Hematopoietic multipotent progenitor cell (in vitro differentiated cells): ENCODE measurements around the gene AMOTL2. TPM values are rescaled to one million over a fixed set of nuclear protein-coding genes. Genes with fewer than 3 reads are reported as not detected.

Source experiments
- DNase-seq, 3 donors: peaks; one replicate each; pipeline ENCODE4 v3.0.0-alpha.2; 2011 to 2015; ENCODE audit warnings: low read depth in 2 of 3, low spot score in 2 of 3
- total RNA-seq: library from RNA; depleted of rRNA; stranded (reverse); fragments of >200 nt; gene quantifications from one replicate; pipeline ENCODE4 v1.2.3, GENCODE V29; 2012

AMOTL2 gene
- total RNA-seq, 1 donor = 1.6 TPM

DNA sequence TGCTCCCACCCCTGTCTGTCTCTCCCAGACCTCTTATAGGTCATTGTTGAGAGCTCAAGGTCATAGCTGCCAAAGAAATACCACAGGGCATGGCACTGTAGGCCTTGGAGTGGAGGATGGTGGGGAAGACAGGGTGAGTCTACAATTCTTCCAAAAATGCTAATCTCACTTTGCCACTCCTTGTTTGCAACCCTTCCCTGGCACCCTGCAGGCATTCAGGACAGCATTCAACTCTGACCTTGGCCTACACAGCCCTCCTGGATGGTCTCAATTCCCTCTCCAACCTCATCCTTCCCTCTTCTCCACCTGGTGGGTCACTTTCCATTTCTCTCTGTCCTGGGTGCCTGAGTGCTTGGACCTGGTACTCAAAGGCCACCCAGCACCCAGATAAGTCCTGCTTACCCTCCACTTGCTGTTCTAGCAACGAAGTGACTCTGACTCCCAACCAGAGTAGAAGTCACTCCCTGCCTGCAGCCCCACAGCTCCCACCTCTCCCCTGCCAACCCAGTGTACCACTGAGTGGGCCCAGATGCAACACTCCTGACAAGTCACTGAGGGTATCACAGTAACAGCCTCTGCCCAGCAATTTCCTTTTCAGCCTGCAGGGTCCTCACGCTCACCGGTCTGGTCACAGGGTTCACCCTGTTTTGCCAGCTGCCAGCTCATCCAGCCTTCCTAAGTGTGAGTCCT, 36.6 kb downstream of the AMOTL2 start:
- no peak for DNase-seq

- DNase-seq = no peak
Measured at GRCh38 chr3:134337071-134337482, 37.2 kb downstream of the AMOTL2 start.

DNA sequence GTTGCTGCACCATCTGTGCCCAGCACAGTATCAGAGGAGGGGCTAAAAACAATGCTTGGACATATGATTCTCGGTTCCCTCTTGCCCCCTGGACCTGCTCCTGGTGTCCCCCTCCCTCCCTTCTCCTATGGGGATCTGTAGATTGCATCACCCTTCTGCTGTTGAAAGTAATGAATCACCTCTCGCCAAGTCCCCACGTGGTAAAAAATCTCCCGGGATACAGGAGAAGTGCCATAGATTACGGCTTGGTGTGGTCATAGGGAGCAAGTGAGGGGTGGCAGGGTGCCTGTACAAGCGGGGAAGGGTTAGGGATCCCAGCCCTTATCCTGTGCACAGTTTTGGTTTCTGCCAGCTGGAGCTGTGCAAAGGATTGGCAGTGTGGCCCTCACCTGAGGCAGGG, 37.7 kb downstream of the AMOTL2 start:
- no peak for DNase-seq

DNA sequence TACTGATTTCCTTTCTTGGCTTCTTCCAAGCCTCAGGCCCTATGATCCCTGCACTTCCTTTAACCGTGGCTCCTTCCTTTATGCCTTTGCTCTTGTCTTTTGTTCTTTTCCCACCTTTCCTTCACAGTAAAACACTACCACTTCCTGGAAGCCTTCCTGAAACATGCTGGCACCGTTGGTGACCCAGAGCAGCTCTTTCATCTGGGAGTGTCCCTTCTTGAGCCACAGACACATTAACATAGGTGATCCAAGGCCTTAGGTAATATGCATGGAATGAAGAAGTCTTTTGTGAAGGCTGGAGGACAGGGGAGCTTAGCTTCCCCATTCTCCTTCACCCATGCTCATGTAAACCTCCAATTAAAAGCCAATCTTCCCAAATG, 39.4 kb downstream of the AMOTL2 start:
- no peak for DNase-seq

DNA sequence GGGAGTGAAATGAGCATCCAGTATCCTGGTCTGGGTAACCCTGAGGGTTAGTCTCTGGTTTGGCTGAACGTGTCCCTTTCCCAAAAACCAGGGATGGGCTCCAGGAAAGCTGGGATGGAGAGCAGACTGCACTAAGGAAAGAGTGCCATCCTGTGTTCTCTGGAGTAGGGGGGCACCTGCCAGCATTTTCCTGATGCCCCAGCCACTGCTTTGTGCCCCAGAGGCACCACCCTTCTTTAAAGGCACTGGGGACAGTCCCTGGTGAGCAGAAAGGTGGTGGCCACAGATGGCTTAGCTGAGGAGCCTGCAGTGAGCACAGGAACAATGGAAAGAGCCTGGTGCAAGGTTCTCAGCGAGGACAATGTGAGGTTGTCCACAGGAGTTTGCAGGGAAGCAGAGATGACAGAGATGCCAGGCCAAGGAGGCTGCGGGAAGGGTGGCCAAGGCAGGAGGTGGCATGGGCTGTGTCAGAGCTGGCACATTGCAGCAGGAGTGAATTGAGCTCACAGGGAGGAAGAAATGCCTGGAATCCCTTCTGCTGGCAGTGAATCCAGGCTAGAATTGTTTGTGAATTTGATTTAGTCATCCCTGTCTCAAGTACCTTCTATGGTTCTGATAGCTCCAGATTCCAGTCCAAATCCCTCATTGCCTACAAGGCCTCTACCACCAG, 39.9 kb downstream of the AMOTL2 start:
- no peak for DNase-seq

GRCh38 chr3:134333522-134334181, 40.6 kb downstream of the AMOTL2 start:
- DNase-seq = no peak

GRCh38 chr3:134332344-134332743, 41.9 kb downstream of the AMOTL2 start:
- no peak for DNase-seq

GRCh38 chr3:134331811-134332199, 42.4 kb downstream of the AMOTL2 start:
- DNase-seq = no peak

DNA sequence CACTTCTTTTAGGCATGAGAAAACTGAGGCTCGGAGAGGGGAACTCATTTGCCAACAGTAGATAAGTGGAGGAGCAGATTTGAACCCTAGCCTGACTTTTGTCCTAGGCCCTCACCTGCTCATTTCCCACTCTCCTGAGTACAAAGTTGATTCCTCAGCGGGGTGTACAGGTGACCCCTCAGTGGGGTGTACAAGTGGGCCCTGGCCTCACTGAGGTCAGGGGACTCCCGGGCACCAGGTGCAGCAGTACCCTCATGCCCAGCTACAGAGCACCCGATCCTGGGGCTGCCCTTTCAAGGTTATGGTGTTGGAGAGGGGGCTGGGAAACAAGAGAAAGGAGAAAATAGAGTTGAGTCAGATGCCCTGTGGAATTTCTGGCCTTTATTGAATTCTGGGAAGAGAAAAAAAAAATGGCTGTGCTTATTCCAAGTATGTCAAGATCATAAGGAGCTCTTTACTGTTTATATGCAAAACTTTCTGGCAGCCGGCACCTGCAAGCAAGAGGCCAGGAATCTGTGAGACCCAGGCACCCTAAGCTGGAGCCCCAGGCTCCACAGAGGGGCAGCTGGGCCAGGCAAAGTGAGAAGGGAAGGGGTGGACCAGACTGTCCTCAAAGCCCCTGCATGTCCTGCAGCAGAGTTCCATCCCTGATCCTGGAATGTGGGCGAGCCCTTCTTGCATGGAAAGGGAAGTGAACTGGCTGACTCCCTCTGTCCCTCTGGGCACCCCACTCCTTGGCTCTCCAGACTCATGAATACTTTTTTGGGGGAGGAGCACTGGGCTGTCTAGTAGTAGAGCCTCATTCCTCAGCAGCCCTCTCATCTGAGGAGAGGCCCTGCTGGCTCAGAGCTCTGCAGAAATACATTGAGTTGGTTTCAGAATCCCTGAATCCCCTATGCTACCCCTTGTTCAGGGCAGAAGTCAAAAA, 43.1 kb downstream of the AMOTL2 start:
- DNase-seq = no peak

DNA sequence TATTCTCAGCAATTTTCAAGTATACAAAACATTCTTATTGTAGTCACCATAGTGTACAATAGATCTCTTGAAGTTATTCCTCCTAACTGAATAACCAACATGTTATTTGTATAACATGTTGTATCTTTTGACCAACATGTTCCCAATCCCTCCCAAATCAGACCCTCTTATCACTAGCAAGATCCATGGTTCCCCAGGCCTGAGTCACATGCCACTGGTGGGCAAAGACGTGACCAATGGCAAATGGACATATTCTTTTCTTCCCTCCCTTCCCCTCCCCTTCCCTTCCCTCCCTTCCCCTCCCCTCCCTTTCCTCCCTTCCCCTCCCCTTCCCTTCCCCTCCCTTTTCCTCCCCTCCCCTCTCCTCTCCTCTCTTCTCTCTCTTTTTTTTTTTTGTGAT, 45.4 kb downstream of the AMOTL2 start:
- no peak for DNase-seq

GRCh38 chr3:134328147-134328591, 46.1 kb downstream of the AMOTL2 start:
- no peak for DNase-seq

DNA sequence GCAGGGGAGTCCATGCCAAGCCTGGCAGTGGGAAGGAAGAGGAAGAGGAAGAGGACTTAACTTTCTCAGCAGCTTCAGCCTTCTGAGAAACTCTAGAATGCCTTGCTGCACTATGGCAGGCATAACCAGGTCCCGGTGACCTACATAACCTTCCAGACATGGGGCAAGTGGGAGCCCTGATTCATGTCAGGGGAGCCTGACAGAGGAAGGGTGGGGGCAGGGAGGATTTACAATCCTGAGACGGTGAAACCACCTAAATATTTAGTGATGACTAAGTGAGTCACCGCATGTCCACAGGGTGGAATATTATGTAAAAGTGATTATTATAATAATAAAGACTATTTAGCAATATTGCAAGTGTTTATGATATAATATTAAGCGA, 46.7 kb downstream of the AMOTL2 start:
- no peak for DNase-seq

DNA sequence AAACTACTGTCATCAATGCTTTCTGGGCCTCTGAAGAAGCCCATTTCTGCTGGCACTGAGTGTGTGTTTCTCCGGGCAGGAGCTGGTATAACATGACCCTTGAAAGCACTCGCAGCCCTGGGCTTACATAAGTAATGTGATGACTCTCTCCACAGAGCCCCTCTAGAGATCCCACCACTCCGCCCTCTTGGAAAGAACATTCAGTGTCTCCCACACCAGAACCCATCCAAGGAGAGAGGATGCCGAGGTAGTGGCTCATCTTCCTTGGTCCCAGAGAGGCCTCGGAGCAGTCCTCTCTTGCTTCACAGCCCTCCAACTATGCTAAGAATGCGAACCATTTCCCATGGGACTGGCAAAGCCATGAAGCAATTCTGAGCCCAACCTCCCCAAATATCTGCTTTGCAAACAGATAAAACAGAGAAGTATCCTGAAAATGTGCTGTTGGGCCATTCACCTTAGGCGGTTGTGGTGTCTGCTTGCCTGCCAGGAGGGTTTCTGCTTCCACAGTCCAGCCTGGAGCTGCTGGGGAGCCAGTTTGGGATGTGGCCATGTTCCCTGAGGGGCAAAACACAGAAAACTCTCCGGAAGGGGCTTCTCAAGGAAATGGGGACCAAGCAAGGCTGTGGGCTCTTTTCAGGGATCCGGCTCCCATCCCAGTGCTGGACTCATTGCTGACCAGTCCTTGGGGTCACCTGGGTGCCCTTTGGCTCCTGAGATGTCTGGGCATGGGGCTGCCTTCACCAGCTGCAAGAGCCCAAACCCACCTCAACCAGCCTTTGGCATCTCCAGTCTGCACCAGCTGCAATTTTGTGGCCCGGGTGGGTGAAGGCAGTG, 47.3 kb downstream of the AMOTL2 start:
- no peak for DNase-seq

DNA sequence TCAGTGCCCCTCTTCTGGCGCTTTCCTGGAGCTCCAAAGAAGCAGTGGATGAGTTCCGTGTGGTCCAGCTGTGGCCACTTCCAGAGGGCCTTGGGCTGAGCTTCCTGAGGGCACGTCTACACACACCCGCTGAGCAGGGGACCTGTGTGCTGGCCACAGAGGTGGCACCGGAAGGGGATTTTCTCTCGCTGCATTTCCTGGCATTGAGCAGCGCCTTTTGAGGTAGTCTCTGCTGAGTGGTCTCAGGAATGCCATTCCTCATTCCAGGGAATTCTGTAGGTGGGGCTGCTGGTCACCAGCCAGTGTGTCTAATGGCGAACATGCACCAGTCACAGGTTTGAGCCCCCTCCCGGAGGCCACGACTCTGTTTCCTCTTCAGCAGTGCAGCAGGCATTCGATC, 48.1 kb downstream of the AMOTL2 start:
- no peak for DNase-seq

GRCh38 chr3:134325706-134326105, 48.5 kb downstream of the AMOTL2 start:
- no peak for DNase-seq

DNA sequence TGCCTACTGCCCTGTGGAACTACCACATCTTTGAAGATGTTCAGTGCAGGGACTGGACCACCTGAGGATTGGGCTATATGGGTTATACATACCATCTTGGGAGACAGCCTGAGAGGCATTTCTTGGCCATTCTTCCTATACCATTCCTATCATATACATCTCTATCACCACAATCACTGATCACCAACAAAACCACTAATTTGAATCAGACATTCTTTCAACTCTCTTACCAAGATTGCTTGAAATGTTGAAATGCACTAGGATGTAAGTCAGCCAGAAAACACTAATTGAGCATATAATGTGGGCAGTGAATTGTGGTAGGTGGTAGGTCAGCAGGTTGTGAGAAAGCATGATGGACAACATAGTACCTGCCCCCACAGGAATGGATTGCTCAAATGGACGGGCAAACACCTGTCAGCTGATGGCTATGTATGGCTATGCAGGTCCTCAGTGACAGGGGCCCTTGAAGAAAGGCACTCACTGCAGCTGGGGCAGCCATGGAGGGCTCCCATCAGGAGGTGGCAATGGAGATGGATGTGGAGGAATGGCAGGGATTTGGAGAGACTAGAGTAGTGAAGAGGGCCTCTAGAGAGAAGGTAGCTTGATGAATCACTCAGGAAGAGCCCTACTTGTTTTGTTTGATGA, 49.1 kb downstream of the AMOTL2 start:
- DNase-seq = no peak

- no peak for DNase-seq
Measured at GRCh38 chr3:134323966-134324962, 50.0 kb downstream of the AMOTL2 start.

DNA sequence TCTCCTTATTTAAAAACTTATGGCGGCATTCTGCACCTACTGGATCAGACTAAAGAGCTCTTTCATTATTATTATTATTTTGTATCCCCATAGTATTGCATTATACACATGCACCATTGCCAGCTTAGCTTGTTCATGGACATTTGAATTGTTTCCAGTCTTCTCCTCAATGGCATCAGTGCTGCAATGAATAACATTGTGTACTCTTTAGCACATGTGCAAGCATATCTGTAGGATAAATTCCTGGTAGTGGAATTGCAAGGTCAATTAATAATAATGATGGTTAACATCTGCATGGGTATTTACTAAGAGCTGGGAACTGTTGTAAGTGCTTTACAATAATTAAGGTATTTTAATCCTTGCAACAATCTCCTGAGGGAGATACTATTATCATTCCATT, 52.0 kb downstream of the AMOTL2 start:
- DNase-seq = no peak
